ENCODE data around the gene GNG12. TPM values are rescaled to one million over a fixed set of nuclear protein-coding genes. Genes with fewer than 3 reads are reported as not detected.

GNG12 gene
- total RNA-seq, 1 experiment from 2014 or later = 23.7 TPM

- no peak for TF ChIP-seq MXD4 (CRISPR knock-in tag; IDR thresholded peaks at IDR 0.05; ENCODE audit: borderline replicate concordance)
- no peak for TF ChIP-seq PRDM15 (CRISPR knock-in tag; IDR thresholded peaks at IDR 0.05)
- TF ChIP-seq NR1H2 (CRISPR knock-in tag; IDR thresholded peaks at IDR 0.05) = no peak
- TF ChIP-seq ZNF263 (CRISPR knock-in tag; IDR thresholded peaks at IDR 0.05; ENCODE audit: low read depth) = no peak
- TF ChIP-seq ATF3 (CRISPR knock-in tag; conservative IDR thresholded peaks at IDR 0.05) = no peak
- no peak for TF ChIP-seq FOXP1 (CRISPR knock-in tag; IDR thresholded peaks at IDR 0.05; ENCODE audit: borderline replicate concordance)
- TF ChIP-seq NR2C2 (CRISPR knock-in tag; IDR thresholded peaks at IDR 0.05) = no peak
- no peak for TF ChIP-seq PRRX2 (CRISPR knock-in tag; IDR thresholded peaks at IDR 0.05)
- no peak for TF ChIP-seq FOXJ3 (CRISPR knock-in tag; IDR thresholded peaks at IDR 0.05; ENCODE audit: borderline replicate concordance)
These were observed 29.4 kb upstream of the GNG12 start (continued) for GRCh38 chr1:67862685-67863084.

- TF ChIP-seq AR (CRISPR knock-in tag; IDR thresholded peaks at IDR 0.05) (no peak), KAT7 (CRISPR knock-in tag; IDR thresholded peaks at IDR 0.05; ENCODE audit: borderline replicate concordance) (no peak), SP1 (CRISPR knock-in tag; conservative IDR thresholded peaks at IDR 0.05) (no peak), ZNF232 (CRISPR knock-in tag; IDR thresholded peaks at IDR 0.05) (no peak), NR3C1 (CRISPR knock-in tag; conservative IDR thresholded peaks at IDR 0.05; ENCODE audit: low read depth) (no peak), ZBTB21 (CRISPR knock-in tag; IDR thresholded peaks at IDR 0.05; ENCODE audit: borderline replicate concordance) (no peak), ZNF512 (CRISPR knock-in tag; IDR thresholded peaks at IDR 0.05; ENCODE audit: borderline replicate concordance) (no peak), HMGXB4 (CRISPR knock-in tag; IDR thresholded peaks at IDR 0.05) (no peak), E2F5 (CRISPR knock-in tag; IDR thresholded peaks at IDR 0.05) (no peak), MAX (CRISPR knock-in tag; IDR thresholded peaks at IDR 0.05) (no peak), ZNF423 (CRISPR knock-in tag; IDR thresholded peaks at IDR 0.05) (no peak), NR2C2 (CRISPR knock-in tag; IDR thresholded peaks at IDR 0.05) (no peak), ATF3 (CRISPR knock-in tag; conservative IDR thresholded peaks at IDR 0.05) (no peak), ZBTB43 (CRISPR knock-in tag; IDR thresholded peaks at IDR 0.05) (no peak), MYBL2 (CRISPR knock-in tag; IDR thresholded peaks at IDR 0.05) (no peak)
- Mint-ChIP-seq H3K4me1 (no peaks in the 10 kb centered on the region), H3K9me3 (0 out of 2 replicates have a peak, but pooled peaks cover 3% of the 10 kb centered on the region), H3K4me3 (no peak overlapping the region), H3K27me3 (ENCODE audit: low read depth) (no peaks in the 10 kb centered on the region), H3K36me3 (no peaks in the 10 kb centered on the region), H3K27ac (no peak overlapping the region)
- ChIA-PET POLR2A (no interaction called here), CTCF (interaction anchor here (1.0 to 2.0 kb wide), 3 partner anchors 8 to 327 kb away, joined by 3 to 10 read pairs (median 3); no protein-coding TSS in a partner anchor)
- no peak for DNase-seq (ENCODE audit: low spot score)
- ATAC-seq = no peak
These were observed 28.7 kb upstream of the GNG12 start for GRCh38 chr1:67861856-67862516.
